Middle frontal gyrus (tissue), 1 donor: ENCODE results near the gene STT3B.

Experiments used
- DNase-seq: peaks from one replicate; pipeline ENCODE4 v3.0.0-alpha.2; 2015; ENCODE audit warnings: low spot score; ENCODE audit errors: extremely low spot score

The STT3B gene

DNA sequence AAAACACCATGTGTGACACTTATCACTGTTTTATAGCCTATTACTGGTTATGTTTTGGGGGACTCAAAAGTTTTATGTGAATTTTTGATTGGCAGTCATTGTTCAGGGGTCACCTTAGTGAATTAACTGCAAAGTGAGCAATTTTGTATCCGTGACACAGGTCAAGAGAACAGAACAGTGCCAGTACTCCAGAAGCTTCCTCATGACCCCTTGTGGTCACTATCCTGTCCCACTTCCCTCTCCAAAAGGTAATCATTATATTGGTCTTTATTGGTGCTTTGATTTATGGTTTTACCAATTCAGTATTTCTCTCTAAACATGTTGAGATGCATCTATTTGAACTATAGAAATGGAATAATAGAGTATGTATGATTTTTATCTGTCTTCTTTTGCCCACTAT, 107.1 kb downstream of the STT3B start:
- DNase-seq, result no peak

DNA sequence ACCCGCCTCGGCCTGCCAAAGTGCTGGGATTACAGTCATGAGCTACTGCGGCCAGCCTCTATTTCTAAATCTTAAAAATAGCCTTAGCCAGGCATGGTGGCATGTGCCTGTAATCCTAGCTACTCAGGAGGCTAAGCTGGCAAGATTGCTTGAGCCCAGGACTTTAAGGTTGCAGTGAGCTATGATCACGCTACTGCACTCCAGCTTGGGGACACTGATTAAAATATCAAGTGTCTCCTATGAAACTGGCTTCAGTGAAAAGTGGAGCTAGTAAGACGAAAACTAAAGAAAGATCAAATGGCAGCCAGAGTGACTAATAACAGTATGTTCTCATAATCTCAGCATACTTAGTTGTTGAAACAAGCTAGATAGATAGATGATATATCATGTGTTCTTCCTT, 112.5 kb downstream of the STT3B start:
- DNase-seq, result no peak

DNA sequence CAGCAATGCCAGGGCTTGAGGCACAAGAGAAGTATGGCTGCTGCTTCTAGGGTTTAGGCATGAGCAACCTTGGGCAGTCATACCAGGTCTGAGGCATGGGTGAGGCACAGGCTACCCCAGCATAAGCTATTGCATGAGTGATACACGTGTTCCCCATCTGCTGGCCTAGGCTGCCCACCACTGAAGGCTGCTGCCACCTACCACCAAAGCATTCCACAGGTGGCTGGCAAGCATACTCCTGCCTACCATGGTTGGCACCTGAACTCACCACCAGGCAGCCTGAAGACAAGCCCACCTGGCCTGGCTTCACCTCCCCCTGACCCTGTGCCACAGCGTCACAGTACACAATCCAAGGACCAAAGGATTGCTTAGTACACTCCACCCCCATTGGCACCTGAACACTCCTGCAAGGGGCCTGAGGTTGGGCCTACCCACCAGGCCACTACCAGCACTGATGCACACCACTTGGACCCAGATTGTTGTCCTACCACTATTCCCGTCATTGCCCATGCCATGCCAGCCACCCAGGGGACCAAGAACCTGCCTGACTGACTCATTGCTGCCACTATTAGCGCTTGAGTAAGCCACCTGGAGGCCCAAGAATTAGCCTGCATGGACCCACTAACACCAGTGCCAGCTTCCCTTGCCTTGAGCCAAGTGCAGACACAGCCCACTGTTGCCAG, 115.7 kb downstream of the STT3B start:
- DNase-seq, result no peak

DNA sequence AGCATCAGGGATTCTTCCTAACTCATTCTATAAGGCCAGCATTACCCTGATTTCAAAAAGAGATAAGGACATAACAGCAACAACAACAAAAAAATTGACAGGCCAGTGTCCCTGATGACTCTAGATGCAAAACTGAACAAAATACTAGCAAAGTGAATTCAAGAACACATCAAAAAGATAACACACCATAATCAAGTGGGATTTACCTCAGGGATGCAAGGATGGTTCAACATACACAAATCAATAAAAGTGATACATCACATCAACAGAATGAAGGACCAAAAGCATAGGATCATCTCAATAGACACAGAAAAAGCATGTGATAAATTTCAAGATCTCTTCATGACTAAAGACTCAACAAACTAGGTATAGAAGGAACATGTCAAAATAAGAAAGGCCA, 119.6 kb downstream of the STT3B start:
- no peak for DNase-seq

DNA sequence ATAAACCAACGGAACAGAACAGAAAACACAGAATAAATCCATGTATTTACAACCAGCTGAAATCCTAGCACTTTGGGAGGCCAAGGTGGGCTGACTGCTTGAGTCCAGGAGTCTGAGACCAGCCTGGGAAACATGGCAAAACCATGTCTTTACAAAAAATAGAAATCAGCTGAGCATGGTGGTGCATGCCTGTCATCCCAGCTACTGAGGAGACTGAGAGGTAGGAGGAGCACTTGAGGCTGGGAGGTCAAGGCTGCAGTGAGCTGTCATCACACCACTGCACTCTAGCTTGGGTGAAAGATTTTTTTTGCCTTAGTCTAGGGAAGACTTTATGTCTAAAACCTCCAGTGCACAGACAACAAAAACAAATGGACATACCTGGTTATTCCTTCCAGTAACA, 120.7 kb downstream of the STT3B start:
- no peak for DNase-seq

DNA sequence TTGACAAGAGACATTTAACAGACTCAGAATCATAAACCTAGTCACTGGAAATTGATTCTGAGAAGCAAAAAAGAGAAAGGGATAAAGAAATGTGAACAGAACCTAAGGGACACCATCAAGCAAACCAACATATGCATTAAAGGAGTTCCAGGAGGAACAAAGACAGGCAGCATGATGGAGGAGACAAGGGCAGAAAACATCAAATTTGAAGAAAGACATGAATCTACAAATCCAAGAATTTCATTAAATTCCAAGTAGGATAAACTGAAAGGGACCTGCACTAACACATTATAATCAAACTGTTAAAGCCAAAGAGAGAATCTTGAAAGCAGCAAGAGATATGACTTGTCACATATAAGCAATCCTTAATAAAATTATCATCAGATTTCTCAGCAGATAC, 122.3 kb downstream of the STT3B start:
- DNase-seq, result no peak

DNA sequence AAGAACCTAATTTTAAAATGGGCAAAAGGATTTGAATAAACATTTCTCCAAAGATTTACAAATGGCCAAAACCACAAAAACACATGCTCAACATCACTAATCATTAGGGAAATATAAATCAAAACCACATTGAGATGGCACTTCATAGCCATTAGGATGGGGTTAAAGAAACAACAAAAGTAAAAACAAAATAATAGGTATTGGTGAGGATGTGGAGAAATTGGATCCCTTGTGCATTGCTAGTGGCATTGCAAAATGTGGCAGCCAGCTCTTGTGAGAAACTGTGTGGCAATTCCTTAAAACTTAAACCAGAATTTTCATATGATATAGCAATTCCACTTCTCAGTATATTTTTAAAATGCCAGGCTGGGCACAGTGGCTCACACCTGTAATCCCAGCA, 126.5 kb downstream of the STT3B start:
- no peak for DNase-seq

DNA sequence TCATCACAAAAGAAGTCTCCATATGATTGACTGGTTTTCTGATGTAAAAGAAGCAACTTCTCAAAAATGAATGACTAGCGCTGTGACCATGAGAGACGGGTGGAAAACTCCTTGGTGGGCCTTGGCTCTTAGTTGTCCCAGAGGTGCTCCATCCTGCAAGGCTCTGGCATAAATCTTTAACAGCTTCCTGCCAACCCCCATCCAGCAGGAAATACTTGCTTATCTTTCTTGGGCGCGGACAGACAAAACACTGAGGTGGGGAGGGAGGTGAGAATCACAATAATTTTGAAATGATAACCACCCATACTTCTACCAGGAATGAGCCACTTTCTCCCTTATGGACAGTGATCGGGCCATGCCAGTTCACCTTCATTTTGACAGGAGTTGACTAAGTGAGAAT, 128.6 kb downstream of the STT3B start:
- no peak for DNase-seq

DNA sequence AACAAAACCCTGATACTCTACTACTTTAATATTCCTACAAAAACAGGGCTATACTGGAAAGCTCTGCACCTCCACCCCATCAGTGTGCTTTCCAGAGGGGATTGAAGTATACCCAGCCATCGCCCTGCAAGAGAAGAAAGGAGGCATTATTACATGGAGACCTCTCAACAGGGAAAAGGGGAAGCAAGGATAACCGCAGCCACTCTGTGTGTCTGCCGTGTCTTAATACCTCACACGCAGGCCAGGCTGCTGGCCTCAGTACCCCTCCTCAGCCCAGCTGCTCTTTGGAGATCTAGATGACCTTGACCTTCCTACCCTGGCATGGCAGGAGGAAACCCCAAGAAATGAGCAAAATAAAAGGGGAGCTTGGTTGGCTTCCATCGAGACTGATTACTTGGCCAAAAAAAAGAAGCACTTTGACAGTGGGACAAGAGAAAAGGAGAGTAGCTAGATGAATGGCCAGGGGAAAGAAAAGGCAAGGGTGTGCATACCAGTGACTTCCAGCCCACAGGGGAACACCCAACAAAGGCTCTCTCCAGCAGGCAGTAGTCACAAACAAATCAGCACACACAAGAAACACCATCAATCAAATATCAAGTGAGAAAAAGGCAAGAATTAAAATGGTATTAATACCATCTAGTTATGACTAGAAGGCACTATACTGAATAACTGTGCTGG, 129.4 kb downstream of the STT3B start:
- DNase-seq, result no peak

DNA sequence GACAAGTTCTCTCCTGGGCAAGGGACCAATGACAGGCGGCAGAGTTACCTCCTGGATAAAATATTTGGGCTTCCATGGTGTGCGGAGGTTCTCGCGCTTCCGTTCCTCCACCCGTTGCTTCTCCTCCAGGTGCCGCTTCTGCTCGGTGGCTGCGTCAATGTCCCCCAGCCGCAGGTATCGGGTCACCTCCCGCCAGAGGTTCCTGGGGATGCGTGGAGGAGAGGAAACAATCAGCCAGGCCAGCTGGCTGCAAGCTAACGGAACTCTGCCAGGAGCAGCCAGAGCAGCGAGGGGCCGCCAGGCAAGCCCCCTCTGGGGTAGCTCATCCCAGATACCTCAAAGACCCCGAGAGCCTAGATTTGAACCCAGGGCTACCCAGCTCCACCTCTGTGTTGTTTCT, 131.3 kb downstream of the STT3B start:
- DNase-seq, result no peak

DNA sequence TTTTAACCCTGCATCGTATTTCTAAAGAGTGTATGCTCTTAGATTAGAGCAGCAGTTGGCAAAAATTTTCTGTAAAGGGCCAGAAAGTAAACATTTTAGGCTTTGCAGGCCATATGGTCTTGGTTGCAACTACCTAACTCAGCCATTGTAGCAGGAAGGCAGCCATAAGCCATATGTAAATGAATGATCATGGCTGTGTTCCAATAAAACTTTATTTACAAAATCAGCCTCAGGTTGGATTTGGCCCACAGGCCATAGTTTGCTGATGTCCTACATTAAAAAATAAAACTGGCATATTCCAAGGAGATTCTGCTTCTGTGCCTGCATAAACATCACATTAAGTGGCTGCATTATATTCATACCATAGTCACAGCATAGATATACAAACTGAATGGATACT, 134.9 kb downstream of the STT3B start:
- no peak for DNase-seq

DNA sequence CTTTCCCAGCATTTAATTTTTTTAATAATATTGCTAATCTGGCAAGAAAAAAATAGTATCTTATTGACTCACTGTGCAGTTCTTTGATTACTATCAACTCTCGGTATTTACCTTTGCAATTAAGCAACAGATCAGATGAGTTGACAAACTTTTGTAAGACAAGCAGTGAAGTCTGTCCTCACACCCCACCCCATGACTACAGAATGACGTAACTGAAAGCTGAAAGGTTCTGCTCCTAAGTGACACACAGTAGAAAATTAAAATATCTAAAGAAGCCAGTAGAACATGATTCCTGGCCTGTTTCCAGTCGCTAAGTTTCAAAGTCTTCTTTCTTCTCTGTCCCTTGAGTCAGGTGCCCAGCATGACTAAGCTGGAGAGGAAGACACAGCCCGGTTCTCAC, 135.5 kb downstream of the STT3B start:
- no peak for DNase-seq

DNA sequence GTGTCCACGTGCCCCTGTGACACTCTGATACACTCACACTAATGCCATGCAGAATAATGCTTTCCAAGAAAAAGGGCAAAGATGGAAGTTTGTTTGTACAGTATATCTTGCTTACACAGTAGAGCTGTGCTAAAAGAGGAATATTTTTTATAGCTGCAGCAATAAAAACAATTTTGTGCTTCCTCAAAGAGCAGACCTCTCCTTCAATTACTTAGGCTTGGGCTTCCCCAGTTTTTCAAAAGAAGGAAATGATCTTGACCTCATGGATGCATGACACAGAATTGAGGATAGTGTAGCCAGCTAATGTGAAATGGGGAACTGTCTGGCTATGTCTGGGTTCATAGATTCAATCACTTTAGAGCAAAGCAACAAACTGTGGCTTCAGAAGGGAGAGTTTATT, 137.4 kb downstream of the STT3B start:
- DNase-seq, result no peak

DNA sequence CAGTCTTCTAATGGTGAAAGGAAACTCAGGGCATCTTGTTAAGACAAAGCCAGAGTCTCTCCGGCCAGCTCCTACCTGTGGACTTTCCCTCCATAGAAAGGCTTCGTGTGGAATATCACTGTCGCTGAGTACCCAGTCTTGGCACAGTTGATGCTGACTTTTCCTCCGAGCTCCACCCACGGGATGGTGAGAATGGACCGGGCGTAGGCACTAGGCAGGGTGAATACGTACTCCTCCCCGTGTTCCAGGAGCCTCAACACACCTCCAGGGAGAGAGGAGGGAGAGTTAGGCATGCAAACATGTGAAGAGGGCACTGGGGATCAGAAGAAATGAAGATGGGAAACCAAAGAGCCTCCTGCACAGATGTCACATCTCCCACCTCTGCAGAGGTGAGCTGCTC, 138.0 kb downstream of the STT3B start:
- DNase-seq, result no peak

DNA sequence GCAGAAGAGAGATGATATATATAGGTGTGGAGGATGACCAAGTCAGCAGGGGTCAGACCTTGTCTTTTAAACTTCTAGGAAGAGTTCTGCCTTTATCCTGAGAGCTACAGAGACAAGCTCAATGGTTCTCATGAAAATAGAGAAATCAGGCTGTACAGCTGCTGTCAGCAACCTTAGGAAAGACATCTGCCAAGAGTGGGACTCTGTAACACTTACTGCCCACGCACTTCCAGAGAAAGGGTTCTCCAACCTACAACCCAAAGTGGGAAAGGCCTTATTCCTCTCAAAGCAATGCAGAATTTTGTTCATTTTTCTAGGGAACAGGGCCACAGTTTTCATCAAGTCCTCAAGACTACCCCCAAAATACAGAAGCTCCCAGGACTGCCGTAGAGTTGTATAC, 138.7 kb downstream of the STT3B start:
- no peak for DNase-seq

DNA sequence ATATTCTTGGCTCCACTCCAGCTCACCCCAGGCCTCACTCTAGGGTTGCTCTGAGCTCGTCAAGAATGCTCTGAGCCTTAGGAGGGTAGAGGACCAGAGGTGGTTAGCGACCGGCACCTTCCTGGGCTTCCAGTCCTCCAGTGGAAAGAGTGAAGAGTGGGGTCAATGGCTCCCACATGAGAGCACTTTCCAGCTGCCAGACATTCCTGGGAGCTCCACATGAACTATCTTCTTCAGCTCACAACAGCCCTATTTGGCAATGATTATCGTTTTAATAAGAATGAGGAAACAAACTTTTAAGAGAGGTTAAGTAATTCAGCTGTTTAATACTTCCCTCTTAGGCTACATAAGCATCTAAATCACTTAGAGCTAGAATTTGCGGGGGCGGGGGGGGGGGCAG, 139.3 kb downstream of the STT3B start:
- DNase-seq, result no peak

DNA sequence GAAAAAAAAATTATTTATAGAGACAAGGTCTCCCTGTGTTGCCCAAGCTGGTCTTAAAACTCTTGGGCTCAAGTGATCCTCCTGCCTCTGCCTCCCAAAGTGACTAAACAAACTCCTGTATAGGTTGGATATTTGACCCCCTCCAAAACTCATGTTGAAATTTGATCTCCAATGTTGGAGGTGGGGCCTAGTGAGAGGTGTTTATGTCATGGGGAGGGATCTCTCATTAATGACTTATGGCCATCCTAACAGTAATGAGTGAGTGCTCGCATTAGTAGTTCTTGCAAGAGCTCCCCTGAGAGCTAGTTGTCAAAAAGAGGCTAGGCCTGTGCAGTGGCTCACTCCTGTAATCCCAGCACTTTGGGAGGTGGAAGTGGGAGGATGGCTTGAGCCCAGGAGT, 141.2 kb downstream of the STT3B start:
- DNase-seq, result no peak

DNA sequence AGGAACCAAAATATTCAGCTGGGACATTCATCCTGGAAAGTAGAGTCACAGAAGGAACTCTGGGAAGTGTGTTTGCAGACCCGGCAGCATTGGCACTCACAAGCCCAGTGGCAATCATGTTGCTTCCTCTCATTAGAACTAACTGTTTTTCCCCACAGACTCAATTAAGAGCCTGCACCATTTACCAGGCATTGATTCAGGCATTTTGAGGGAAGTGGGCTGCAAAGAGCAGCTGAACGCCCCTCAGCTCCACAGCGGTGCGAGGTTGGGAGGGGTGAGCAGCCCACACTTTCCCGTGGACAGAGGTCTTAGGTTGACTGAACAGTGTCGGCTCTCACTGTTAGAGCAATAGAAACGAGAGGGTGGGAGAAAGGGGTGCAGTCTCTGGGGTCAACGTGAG, 143.8 kb downstream of the STT3B start:
- no peak for DNase-seq

DNA sequence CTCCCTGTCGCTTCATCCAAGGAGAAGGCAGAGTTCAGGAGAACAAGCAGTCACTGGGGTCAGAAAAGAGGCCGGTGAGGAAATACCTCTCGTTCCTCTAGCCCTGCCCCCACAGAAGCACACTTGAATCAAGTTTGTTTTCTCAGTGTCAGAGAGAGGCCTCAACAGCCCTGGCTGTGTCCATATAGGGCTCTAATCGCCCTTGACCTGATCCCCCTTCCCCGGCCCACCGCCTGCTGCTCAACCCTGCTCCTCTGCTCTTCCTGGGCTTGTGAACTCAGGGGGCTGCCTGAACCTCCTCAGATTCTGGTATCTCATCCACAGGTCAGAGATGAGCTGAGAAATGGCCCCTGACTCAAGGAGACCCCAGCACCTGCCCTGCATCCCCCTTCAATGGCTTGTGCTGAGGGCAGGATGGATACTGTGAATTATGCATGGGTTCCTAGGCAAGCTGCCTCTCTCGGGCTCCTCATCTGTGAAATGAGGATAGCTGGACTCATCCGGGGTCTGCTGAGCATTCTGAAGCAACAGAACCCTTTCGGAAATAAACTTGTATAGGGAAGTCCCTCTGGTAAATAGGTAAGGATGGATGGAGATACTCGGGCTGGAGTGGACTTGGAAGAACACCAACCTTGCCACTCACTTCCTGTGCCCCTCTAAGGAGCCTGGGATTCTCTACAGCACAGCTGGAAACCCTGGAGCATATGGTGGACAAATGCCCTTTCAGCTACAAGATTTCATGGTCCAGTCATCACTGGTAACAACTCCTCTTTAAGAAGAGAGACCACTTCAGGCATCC, 147.5 kb downstream of the STT3B start:
- no peak for DNase-seq
